Suprapubic skin (tissue), 4 donors: Measurements from ENCODE around the gene BRICD5. TPM values are rescaled to one million over a fixed set of nuclear protein-coding genes. Genes with fewer than 3 reads are reported as not detected.
"Not testable (repeated sequence)": the region's sequence is repeated elsewhere in the genome, so short reads cannot be mapped to it uniquely, and the experiment has no call there.

Experiments
- DNase-seq, 2 donors: peaks; one replicate each; pipeline ENCODE4 v3.0.0-alpha.2; 2019; ENCODE audit warnings: low spot score in 2 of 2
- H3K27ac ChIP-seq: fragments of 200-600 bp; sonication (generic); one replicate; pipeline ENCODE4 v1.5.1; 2019
- H3K27me3 ChIP-seq: fragments of 200-600 bp; sonication (generic); one replicate; pipeline ENCODE4 v1.5.1; 2019
- H3K36me3 ChIP-seq: fragments of 200-600 bp; sonication (generic); one replicate; pipeline ENCODE4 v1.5.1; 2019
- H3K4me1 ChIP-seq: fragments of 200-600 bp; sonication (generic); one replicate; pipeline ENCODE4 v1.5.1; 2019
- H3K4me3 ChIP-seq: fragments of 200-600 bp; sonication (generic); one replicate; pipeline ENCODE4 v1.5.1; 2019; ENCODE audit warnings: mild to moderate bottlenecking
- H3K9me3 ChIP-seq: fragments of 200-600 bp; sonication (generic); one replicate; pipeline ENCODE4 v1.5.1; 2019
- CTCF ChIP-seq, 2 donors: fragments of 200-600 bp in 1 of 2; fragments of 450-650 bp in 1 of 2; sonication (generic) in 1 of 2; IDR thresholded peaks; one replicate each; pipeline ENCODE4 v1.5.1; 2016 to 2019; ENCODE audit warnings: antibody characterized with exemption in 2 of 2, mild to moderate bottlenecking in 1 of 2, moderate library complexity in 1 of 2
- EP300 ChIP-seq: sonication (generic); formaldehyde crosslinking; IDR thresholded peaks from one replicate; pipeline ENCODE4 v1.6.1; 2017; ENCODE audit warnings: antibody characterized with exemption
- POLR2A ChIP-seq, 2 donors: fragments of 450-650 bp; IDR thresholded peaks; one replicate each; pipeline ENCODE4 v1.6.1; 2017; ENCODE audit warnings: antibody characterized with exemption in 2 of 2, mild to moderate bottlenecking in 2 of 2, moderate library complexity in 2 of 2
- POLR2AphosphoS5 ChIP-seq, 3 donors: sonication (generic); formaldehyde crosslinking; IDR thresholded peaks; one replicate each; pipeline ENCODE4 v1.6.1; 2017; ENCODE audit warnings: antibody characterized with exemption in 3 of 3
- WGBS: methylation state at CpG from one replicate; pipeline ENCODE4 v1.1.5; 2018; 5-methylcytosine and 5-hydroxymethylcytosine counted together
- total RNA-seq, 4 donors: library from RNA; depleted of rRNA; stranded (reverse); fragments of >200 nt; gene quantifications; one replicate each; pipeline ENCODE4 v1.1.0, GENCODE V29; 2016

Gene BRICD5
- total RNA-seq, 4 donors from 2014 or later, result 2.2 to 10.0 (median 3.2) TPM

- Histone ChIP-seq H3K4me3 (no peak overlapping the region), H3K36me3 (peaks cover 64% of the 10 kb centered on the region), H3K4me1 (peaks cover 14% of the 10 kb centered on the region), H3K9me3 (no peaks in the 10 kb centered on the region), H3K27ac (no peak overlapping the region), H3K27me3 (peaks cover 6% of the 10 kb centered on the region)
- TF ChIP-seq EP300, result no peak
- TF ChIP-seq POLR2AphosphoS5 (IDR thresholded peaks at IDR 0.05), result no peak
- TF ChIP-seq CTCF (IDR thresholded peaks at IDR 0.05), result no peak
- TF ChIP-seq POLR2A (IDR thresholded peaks at IDR 0.05), result no peak
- no peak for DNase-seq
- WGBS, result 68% methylated on average over 11 of the region's 11 CpGs
These were observed 31.9 kb upstream of the BRICD5 start for GRCh38 chr16:2242598-2242997.

GRCh38 chr16:2240331-2240730 is 29.7 kb upstream of the BRICD5 start:
- 65% methylated on average over 9 of the region's 9 CpGs for WGBS
- H3K9me3 ChIP-seq, DNase-seq, H3K4me3 ChIP-seq, H3K27ac ChIP-seq: not testable (repeated sequence)
- peaks cover 19% of the 10 kb centered on the region for H3K27me3 ChIP-seq
- peaks cover 53% of the 10 kb centered on the region for H3K36me3 ChIP-seq
- peaks cover 35% of the 10 kb centered on the region for H3K4me1 ChIP-seq

- peaks cover 19% of the 10 kb centered on the region for H3K27me3 ChIP-seq
- H3K27ac ChIP-seq, result no peak overlapping the region
- DNase-seq, result no peak
- peaks cover 54% of the 10 kb centered on the region for H3K36me3 ChIP-seq
- no peak overlapping the region for H3K4me3 ChIP-seq
- TF ChIP-seq POLR2A (IDR thresholded peaks at IDR 0.05), result no peak
- no peak for TF ChIP-seq EP300
- no peak for TF ChIP-seq CTCF (IDR thresholded peaks at IDR 0.05)
- TF ChIP-seq POLR2AphosphoS5 (IDR thresholded peaks at IDR 0.05), result no peak
- H3K9me3 ChIP-seq, result no peaks in the 10 kb centered on the region
- peaks cover 35% of the 10 kb centered on the region for H3K4me1 ChIP-seq
- WGBS, result 80% methylated on average over 8 of the region's 15 CpGs
These were observed 28.4 kb upstream of the BRICD5 start for GRCh38 chr16:2238838-2239675.

GRCh38 chr16:2238150-2238837 is 27.6 kb upstream of the BRICD5 start:
- Histone ChIP-seq H3K4me1 (peaks cover 35% of the 10 kb centered on the region), H3K27ac (no peak overlapping the region), H3K27me3 (peaks cover 19% of the 10 kb centered on the region), H3K9me3 (no peaks in the 10 kb centered on the region), H3K36me3 (peaks cover 54% of the 10 kb centered on the region), H3K4me3 (no peak overlapping the region)
- peak in 1 of 2 donors; percentile 72 for DNase-seq
- 49% methylated on average over 7 of the region's 18 CpGs for WGBS
- TF ChIP-seq POLR2A (IDR thresholded peaks at IDR 0.05) (no peak), POLR2AphosphoS5 (IDR thresholded peaks at IDR 0.05) (no peak), EP300 (no peak), CTCF (IDR thresholded peaks at IDR 0.05) (no peak)

GRCh38 chr16:2237493-2238149 is 27.0 kb upstream of the BRICD5 start:
- WGBS, result 23% methylated on average over 15 of the region's 65 CpGs
- H3K4me3 ChIP-seq, result peak overlapping the region; percentile 46
- H3K36me3 ChIP-seq, result peaks cover 54% of the 10 kb centered on the region

More at GRCh38 chr16:2237493-2238149, 27.0 kb upstream of the BRICD5 start:
- Histone ChIP-seq H3K9me3 (no peaks in the 10 kb centered on the region), H3K4me1 (peaks cover 35% of the 10 kb centered on the region), H3K27me3 (peaks cover 19% of the 10 kb centered on the region), H3K27ac (no peak overlapping the region)
- peak in 1 of 2 donors; percentile 62 for DNase-seq
- TF ChIP-seq POLR2AphosphoS5 (IDR thresholded peaks at IDR 0.05) (no peak), CTCF (IDR thresholded peaks at IDR 0.05) (no peak), POLR2A (IDR thresholded peaks at IDR 0.05) (no peak), EP300 (no peak)
